Loucy (cell line): Measurements from ENCODE around the gene MAN1C1.

Source experiments
- H2AFZ ChIP-seq: fragments of 200-600 bp; sonication (generic); 2 replicates; pipeline ENCODE4 v1.6.0; 2016; ENCODE audit warnings: antibody characterized with exemption, mild to moderate bottlenecking, low read length, moderate library complexity
- H3F3A ChIP-seq: fragments of 200-600 bp; 2 replicates; pipeline ENCODE4 v1.6.0; 2016; ENCODE audit warnings: antibody characterized with exemption, low read depth, mild to moderate bottlenecking
- H3K27me3 ChIP-seq: fragments of 200-600 bp; sonication (generic); 2 replicates; pipeline ENCODE4 v1.6.1; 2014; ENCODE audit warnings: low read length, mild to moderate bottlenecking; ENCODE audit not compliant: insufficient read depth, poor library complexity, severe bottlenecking
- H3K36me3 ChIP-seq: fragments of 200-600 bp; sonication (generic); 2 replicates; pipeline ENCODE4 v1.6.1; 2016; ENCODE audit warnings: low read length; ENCODE audit not compliant: insufficient read depth
- H3K4me1 ChIP-seq: fragments of 200-600 bp; sonication (generic); 2 replicates; pipeline ENCODE4 v1.5.1; 2014; ENCODE audit warnings: low read length, mild to moderate bottlenecking; ENCODE audit not compliant: insufficient read depth, poor library complexity, severe bottlenecking
- H3K4me2 ChIP-seq: fragments of 200-600 bp; sonication (generic); 2 replicates; pipeline ENCODE4 v1.6.0; 2014; ENCODE audit warnings: antibody characterized with exemption, low read length, low read depth, mild to moderate bottlenecking; ENCODE audit not compliant: poor library complexity, severe bottlenecking
- H3K4me3 ChIP-seq: fragments of 200-600 bp; sonication (generic); 2 replicates; pipeline ENCODE4 v1.5.1; 2014; ENCODE audit warnings: low read length, mild to moderate bottlenecking, mixed read lengths; ENCODE audit not compliant: poor library complexity, severe bottlenecking
- H3K79me2 ChIP-seq: fragments of 200-600 bp; sonication (generic); 2 replicates; pipeline ENCODE4 v1.6.1; 2014; ENCODE audit warnings: low read length; ENCODE audit not compliant: insufficient read depth
- H3K9ac ChIP-seq: fragments of 200-600 bp; sonication (generic); 2 replicates; pipeline ENCODE4 v1.6.0; 2014; ENCODE audit warnings: mild to moderate bottlenecking, low read depth, low read length, moderate library complexity; ENCODE audit not compliant: poor library complexity, severe bottlenecking
- H3K9me2 ChIP-seq: fragments of 200-600 bp; sonication (generic); replicated peaks from 2 replicates; pipeline ENCODE4 v1.6.1; 2016; ENCODE audit warnings: low read depth, low read length, mixed read lengths
- H3K9me3 ChIP-seq: fragments of 200-600 bp; sonication (generic); 2 replicates; pipeline ENCODE4 v1.6.1; 2014; ENCODE audit warnings: mild to moderate bottlenecking, antibody characterized with exemption, low read length, low read depth; ENCODE audit not compliant: insufficient read depth
- H4K20me1 ChIP-seq: fragments of 200-600 bp; sonication (generic); 2 replicates; pipeline ENCODE4 v1.6.0; 2014; ENCODE audit warnings: antibody characterized with exemption, low read length, mild to moderate bottlenecking; ENCODE audit not compliant: insufficient read depth, poor library complexity, severe bottlenecking
- EZH2phosphoT487 ChIP-seq: fragments of 200-600 bp; IDR thresholded peaks from 2 replicates; pipeline ENCODE4 v1.6.1; 2018; ENCODE audit warnings: antibody characterized with exemption, mild to moderate bottlenecking, moderate library complexity, borderline replicate concordance
- TF ChIP-seq, protein P1 (sequence below): fragments of 200-600 bp; sonication (generic); conservative IDR thresholded peaks from 2 replicates; pipeline ENCODE4 v1.5.1; 2014; ENCODE audit warnings: mild to moderate bottlenecking, antibody characterized with exemption, low read length

Gene MAN1C1

DNA sequence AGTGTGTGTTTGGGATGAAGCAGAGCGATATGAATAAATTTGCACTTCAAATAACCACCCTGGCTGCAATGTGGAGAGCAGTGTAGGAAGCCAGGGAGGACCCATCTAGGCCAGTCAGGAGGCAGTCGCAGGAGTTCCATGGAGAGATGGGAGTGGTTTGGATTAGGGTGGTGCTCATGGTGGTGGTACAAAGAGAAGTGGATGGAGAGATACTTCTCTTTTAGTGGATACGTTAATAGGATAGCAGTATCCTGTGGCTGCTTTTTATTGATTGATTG lies 58.2 kb downstream of the MAN1C1 start:
- no peaks in the 10 kb centered on the region for H3K27me3 ChIP-seq
- no peak for TF ChIP-seq EZH2phosphoT487
- TF ChIP-seq, protein P1, sequence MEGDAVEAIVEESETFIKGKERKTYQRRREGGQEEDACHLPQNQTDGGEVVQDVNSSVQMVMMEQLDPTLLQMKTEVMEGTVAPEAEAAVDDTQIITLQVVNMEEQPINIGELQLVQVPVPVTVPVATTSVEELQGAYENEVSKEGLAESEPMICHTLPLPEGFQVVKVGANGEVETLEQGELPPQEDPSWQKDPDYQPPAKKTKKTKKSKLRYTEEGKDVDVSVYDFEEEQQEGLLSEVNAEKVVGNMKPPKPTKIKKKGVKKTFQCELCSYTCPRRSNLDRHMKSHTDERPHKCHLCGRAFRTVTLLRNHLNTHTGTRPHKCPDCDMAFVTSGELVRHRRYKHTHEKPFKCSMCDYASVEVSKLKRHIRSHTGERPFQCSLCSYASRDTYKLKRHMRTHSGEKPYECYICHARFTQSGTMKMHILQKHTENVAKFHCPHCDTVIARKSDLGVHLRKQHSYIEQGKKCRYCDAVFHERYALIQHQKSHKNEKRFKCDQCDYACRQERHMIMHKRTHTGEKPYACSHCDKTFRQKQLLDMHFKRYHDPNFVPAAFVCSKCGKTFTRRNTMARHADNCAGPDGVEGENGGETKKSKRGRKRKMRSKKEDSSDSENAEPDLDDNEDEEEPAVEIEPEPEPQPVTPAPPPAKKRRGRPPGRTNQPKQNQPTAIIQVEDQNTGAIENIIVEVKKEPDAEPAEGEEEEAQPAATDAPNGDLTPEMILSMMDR = no peak
- no peak overlapping the region for H3K4me2 ChIP-seq
- no peaks in the 10 kb centered on the region for H3K9me2 ChIP-seq
- no peaks in the 10 kb centered on the region for H3F3A ChIP-seq
- H3K9ac ChIP-seq = no peak overlapping the region
- H3K79me2 ChIP-seq = no peaks in the 10 kb centered on the region
- no peaks in the 10 kb centered on the region for H4K20me1 ChIP-seq
- H3K9me3 ChIP-seq = no peaks in the 10 kb centered on the region
- no peak overlapping the region for H3K4me3 ChIP-seq
- no peaks in the 10 kb centered on the region for H3K36me3 ChIP-seq
- peaks cover 26% of the 10 kb centered on the region for H3K4me1 ChIP-seq
- H2AFZ ChIP-seq = no peak overlapping the region

DNA sequence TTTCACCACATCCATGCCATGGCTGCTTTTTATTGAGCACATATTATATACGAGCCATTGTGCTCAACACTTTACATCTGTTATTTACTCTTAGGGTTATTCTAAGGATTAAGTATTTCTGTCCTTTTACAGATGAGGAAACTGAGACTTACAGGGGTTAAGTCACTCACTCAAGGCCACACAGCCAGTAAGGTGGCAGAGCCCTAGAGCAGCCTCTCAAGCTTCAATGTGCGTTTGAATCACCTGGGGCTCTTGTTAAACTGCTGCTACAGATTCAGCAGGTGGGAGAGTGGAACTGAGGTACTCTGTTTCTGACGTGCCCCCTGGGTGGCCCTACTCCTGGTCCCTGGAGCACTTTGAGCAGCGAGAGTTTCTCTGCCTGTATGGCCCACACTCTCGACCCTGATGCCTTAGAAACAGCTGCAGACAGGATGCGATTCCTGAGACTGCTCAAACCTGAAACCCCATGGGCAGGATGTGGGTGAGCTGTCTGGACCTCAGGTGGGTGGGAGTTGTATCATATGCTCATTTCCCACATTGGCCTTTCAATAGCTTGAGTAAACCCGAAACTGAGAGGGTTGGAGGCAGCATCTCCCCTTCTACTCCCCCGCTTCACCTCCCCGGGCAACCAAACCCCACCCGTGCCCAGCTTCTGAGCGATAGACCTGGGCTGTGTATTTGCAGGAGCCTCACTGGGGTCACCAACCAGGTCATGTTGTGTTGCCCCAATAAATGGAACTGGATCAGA lies 59.3 kb downstream of the MAN1C1 start:
- H3K27me3 ChIP-seq = no peaks in the 10 kb centered on the region
- no peaks in the 10 kb centered on the region for H3F3A ChIP-seq

DNA sequence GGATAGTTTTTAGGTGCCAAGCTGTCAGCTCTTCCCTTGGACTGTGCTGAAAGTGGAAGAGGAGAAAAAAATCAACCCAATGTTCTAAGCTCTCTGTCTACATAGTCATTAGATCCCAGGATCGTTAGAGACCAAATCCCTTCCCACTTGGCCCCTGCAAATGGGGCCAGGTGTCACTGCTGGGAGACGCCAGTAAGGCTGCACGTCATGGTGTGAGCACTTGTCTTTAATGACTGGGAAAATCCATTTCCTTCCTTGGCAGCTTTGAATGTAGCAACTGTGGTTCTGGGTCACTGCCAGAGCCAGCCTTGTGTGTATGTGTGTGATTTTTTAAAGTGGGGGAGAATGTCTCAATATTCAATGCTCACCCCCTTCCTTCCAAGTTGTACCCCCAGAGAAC lies 59.9 kb downstream of the MAN1C1 start:
- TF ChIP-seq EZH2phosphoT487 = no peak
- TF ChIP-seq, protein P1 = no peak
- no peaks in the 10 kb centered on the region for H3F3A ChIP-seq
- H3K9me3 ChIP-seq = no peaks in the 10 kb centered on the region
- no peaks in the 10 kb centered on the region for H4K20me1 ChIP-seq
- H3K27me3 ChIP-seq = no peaks in the 10 kb centered on the region
- H3K4me1 ChIP-seq = peaks cover 26% of the 10 kb centered on the region
- no peak overlapping the region for H2AFZ ChIP-seq
- H3K9me2 ChIP-seq = no peaks in the 10 kb centered on the region
- no peak overlapping the region for H3K9ac ChIP-seq
- H3K79me2 ChIP-seq = no peaks in the 10 kb centered on the region
- no peak overlapping the region for H3K4me2 ChIP-seq
- no peak overlapping the region for H3K4me3 ChIP-seq
- H3K36me3 ChIP-seq = no peaks in the 10 kb centered on the region

More for the DNA sequence above, 59.3 kb downstream of the MAN1C1 start:
- no peaks in the 10 kb centered on the region for H3K79me2 ChIP-seq
- TF ChIP-seq, protein P1 = no peak
- no peak for TF ChIP-seq EZH2phosphoT487
- H3K9me2 ChIP-seq = no peaks in the 10 kb centered on the region
- no peak overlapping the region for H3K4me2 ChIP-seq
- no peaks in the 10 kb centered on the region for H3K36me3 ChIP-seq
- no peaks in the 10 kb centered on the region for H3K9me3 ChIP-seq
- H3K9ac ChIP-seq = no peak overlapping the region
- H2AFZ ChIP-seq = no peak overlapping the region
- no peak overlapping the region for H3K4me3 ChIP-seq
- H4K20me1 ChIP-seq = no peaks in the 10 kb centered on the region
- H3K4me1 ChIP-seq = peaks cover 26% of the 10 kb centered on the region
